Cardiac fibroblast (primary cell): ENCODE data around the gene SCAMP4.
A peak's percentile ranks its signal among the peaks of the same experiment; 100 is the strongest.

ENCODE experiments used
- DNase-seq, 2 donors: peaks; one replicate each; pipeline versions ENCODE4 v3.0.0 to v3.0.0-alpha.2; 2010; ENCODE audit warnings: low read depth in 2 of 2
- H3K4me3 ChIP-seq, 2 donors: replicated peaks in 1 of 2; 1 replicate in 1 of 2; 2 replicates in 1 of 2; pipeline ENCODE4 v1.5.1; 2011; ENCODE audit warnings: low read depth in 2 of 2, low read length in 2 of 2, mild to moderate bottlenecking in 2 of 2, moderate library complexity in 1 of 2
- CTCF ChIP-seq: IDR thresholded peaks from one replicate; pipeline ENCODE4 v1.5.1; 2011; ENCODE audit warnings: low read depth, mild to moderate bottlenecking, low read length, inconsistent platforms

SCAMP4 gene

GRCh38 chr19:1859331-1859781 is 45.8 kb upstream of the SCAMP4 start:
- no peak overlapping the region for H3K4me3 ChIP-seq
- DNase-seq: no peak
- TF ChIP-seq CTCF: no peak

GRCh38 chr19:1860042-1860775 is 45.0 kb upstream of the SCAMP4 start:
- DNase-seq: peak; percentile 78 to 90
- no peak for TF ChIP-seq CTCF
- H3K4me3 ChIP-seq: peak overlapping the region; percentile 85 to 88

GRCh38 chr19:1860821-1861598 is 44.2 kb upstream of the SCAMP4 start:
- TF ChIP-seq CTCF: no peak
- peak overlapping the region; percentile 85 to 88 for H3K4me3 ChIP-seq
- DNase-seq: no peak

- DNase-seq: no peak
- H3K4me3 ChIP-seq: peak overlapping the region; percentile 85 to 88
- no peak for TF ChIP-seq CTCF
Observed at GRCh38 chr19:1861599-1862031, 43.6 kb upstream of the SCAMP4 start.

- peak overlapping the region; percentile 85 to 88 for H3K4me3 ChIP-seq
- DNase-seq: no peak
- TF ChIP-seq CTCF: no peak
Observed at GRCh38 chr19:1862068-1862423, 43.2 kb upstream of the SCAMP4 start.

- peak overlapping the region; percentile 85 to 88 for H3K4me3 ChIP-seq
- peak in 1 of 2 donors; percentile 36 for DNase-seq
- TF ChIP-seq CTCF: no peak
Observed at GRCh38 chr19:1862424-1863327, 42.5 kb upstream of the SCAMP4 start.
